ENCODE data around the gene SPRED1. TPM values are rescaled to one million over a fixed set of nuclear protein-coding genes. Genes with fewer than 3 reads are reported as not detected.

Gene SPRED1
- total RNA-seq, 4 donors from 2014 or later: 77.9 to 92.7 (median 82.6) TPM

GRCh38 chr15:38354315-38354929, 101.8 kb downstream of the SPRED1 start:
- Histone ChIP-seq H3K9me3 (no peaks in the 10 kb centered on the region), H3K27ac (no peak overlapping the region), H3K4me3 (replicated peaks in 1 of 3) (no peak overlapping the region), H3K36me3 (peaks cover 18 to 21% of the 10 kb centered on the region in 2 donors), H3K27me3 (no peaks in the 10 kb centered on the region), H3K4me1 (no peaks in the 10 kb centered on the region)
- intact Hi-C loops (cut with DNase I): loop anchor here (10.0 kb wide), 2 partner anchors 60 to 350 kb away; no protein-coding TSS in a partner anchor
- 48 to 52% methylated on average over 3 of the region's 3 CpGs for WGBS, 2 donors
- DNase-seq: peak; percentile 55 to 58
- no peak for TF ChIP-seq POLR2A (IDR thresholded peaks at IDR 0.05)
- TF ChIP-seq CTCF (IDR thresholded peaks at IDR 0.05): peak in 5 of 6 experiments; percentile 37 to 65 (median 61)

GRCh38 chr15:38362355-38362754, 109.7 kb downstream of the SPRED1 start:
- 85 to 89% methylated on average over 3 of the region's 3 CpGs for WGBS, 2 donors

GRCh38 chr15:38367476-38367875, 114.8 kb downstream of the SPRED1 start:
- 83% methylated on average over 2 of the region's 2 CpGs for WGBS, 2 donors
- Histone ChIP-seq H3K27ac (no peak overlapping the region), H3K4me3 (replicated peaks in 1 of 3) (no peak overlapping the region), H3K4me1 (peaks cover 5 to 7% of the 10 kb centered on the region in 2 donors), H3K27me3 (no peaks in the 10 kb centered on the region), H3K9me3 (no peaks in the 10 kb centered on the region), H3K36me3 (no peaks in the 10 kb centered on the region)
- intact Hi-C loops (cut with DNase I): no loop called here
- DNase-seq: no peak
- TF ChIP-seq POLR2A (IDR thresholded peaks at IDR 0.05): no peak
- TF ChIP-seq CTCF (IDR thresholded peaks at IDR 0.05): no peak

More at GRCh38 chr15:38362355-38362754, 109.7 kb downstream of the SPRED1 start:
- TF ChIP-seq CTCF (IDR thresholded peaks at IDR 0.05) (no peak), POLR2A (IDR thresholded peaks at IDR 0.05) (no peak)
- no peaks in the 10 kb centered on the region for H3K27me3 ChIP-seq
- intact Hi-C loops (cut with DNase I): no loop called here
- no peak for DNase-seq
- H3K27ac ChIP-seq: no peak overlapping the region
- no peak overlapping the region for H3K4me3 ChIP-seq (replicated peaks in 1 of 3)
- H3K9me3 ChIP-seq: no peaks in the 10 kb centered on the region
- no peaks in the 10 kb centered on the region for H3K4me1 ChIP-seq
- H3K36me3 ChIP-seq: no peaks in the 10 kb centered on the region

GRCh38 chr15:38369936-38370478, 117.4 kb downstream of the SPRED1 start:
- intact Hi-C loops (cut with DNase I): no loop called here
- Histone ChIP-seq H3K27ac (no peak overlapping the region), H3K27me3 (no peaks in the 10 kb centered on the region), H3K36me3 (no peaks in the 10 kb centered on the region), H3K4me1 (peaks cover 5 to 7% of the 10 kb centered on the region in 2 donors), H3K4me3 (replicated peaks in 1 of 3) (no peak overlapping the region), H3K9me3 (no peaks in the 10 kb centered on the region)
- no peak for DNase-seq
- TF ChIP-seq CTCF (IDR thresholded peaks at IDR 0.05) (no peak), POLR2A (IDR thresholded peaks at IDR 0.05) (no peak)
- WGBS, 2 donors: 76 to 77% methylated on average over 4 of the region's 4 CpGs

- Histone ChIP-seq H3K9me3 (no peaks in the 10 kb centered on the region), H3K27ac (no peak overlapping the region), H3K4me1 (peaks cover 5 to 11% of the 10 kb centered on the region in 2 donors), H3K27me3 (no peaks in the 10 kb centered on the region), H3K4me3 (replicated peaks in 1 of 3) (no peak overlapping the region), H3K36me3 (no peaks in the 10 kb centered on the region)
- intact Hi-C loops (cut with DNase I): no loop called here
- no peak for DNase-seq
- WGBS, 2 donors: 83% methylated on average over 4 of the region's 4 CpGs
- TF ChIP-seq CTCF (IDR thresholded peaks at IDR 0.05) (no peak), POLR2A (IDR thresholded peaks at IDR 0.05) (no peak)
These were observed 120.4 kb downstream of the SPRED1 start for GRCh38 chr15:38373016-38373415.
